ENCODE measurements around the gene SNX11. TPM values are rescaled to one million over a fixed set of nuclear protein-coding genes. Genes with fewer than 3 reads are reported as not detected.

SNX11 gene
- total RNA-seq, 6 donors from 2014 or later = 19.5 to 27.2 (median 23.7) TPM

DNA sequence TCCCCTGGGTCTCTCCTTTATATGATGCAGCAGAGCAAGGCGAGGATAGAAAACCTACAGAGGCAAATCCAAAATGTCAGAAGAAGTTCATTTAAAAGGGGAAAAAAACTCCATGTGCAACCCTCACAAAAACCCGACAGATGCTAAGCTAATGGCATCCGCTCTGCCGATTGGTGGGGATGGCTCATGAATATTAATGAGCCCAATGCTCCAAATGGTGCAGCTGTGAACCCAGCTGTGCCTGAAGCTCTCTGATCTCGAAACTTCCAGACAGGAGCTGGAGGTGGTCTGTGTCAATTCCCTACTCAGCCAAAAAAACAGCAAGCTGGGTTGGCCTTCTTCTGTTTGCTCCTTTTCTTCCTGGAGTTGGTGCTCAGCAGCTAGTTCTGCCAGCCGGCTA is 15.5 kb downstream of the SNX11 start:
- no peak for TF ChIP-seq POLR2A (IDR thresholded peaks at IDR 0.05)
- no peak for TF ChIP-seq POLR2AphosphoS5 (IDR thresholded peaks at IDR 0.05)
- no peak for TF ChIP-seq EP300 (IDR thresholded peaks at IDR 0.05)
- TF ChIP-seq, protein P1, sequence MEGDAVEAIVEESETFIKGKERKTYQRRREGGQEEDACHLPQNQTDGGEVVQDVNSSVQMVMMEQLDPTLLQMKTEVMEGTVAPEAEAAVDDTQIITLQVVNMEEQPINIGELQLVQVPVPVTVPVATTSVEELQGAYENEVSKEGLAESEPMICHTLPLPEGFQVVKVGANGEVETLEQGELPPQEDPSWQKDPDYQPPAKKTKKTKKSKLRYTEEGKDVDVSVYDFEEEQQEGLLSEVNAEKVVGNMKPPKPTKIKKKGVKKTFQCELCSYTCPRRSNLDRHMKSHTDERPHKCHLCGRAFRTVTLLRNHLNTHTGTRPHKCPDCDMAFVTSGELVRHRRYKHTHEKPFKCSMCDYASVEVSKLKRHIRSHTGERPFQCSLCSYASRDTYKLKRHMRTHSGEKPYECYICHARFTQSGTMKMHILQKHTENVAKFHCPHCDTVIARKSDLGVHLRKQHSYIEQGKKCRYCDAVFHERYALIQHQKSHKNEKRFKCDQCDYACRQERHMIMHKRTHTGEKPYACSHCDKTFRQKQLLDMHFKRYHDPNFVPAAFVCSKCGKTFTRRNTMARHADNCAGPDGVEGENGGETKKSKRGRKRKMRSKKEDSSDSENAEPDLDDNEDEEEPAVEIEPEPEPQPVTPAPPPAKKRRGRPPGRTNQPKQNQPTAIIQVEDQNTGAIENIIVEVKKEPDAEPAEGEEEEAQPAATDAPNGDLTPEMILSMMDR (IDR thresholded peaks at IDR 0.05) = no peak
- peaks cover 18 to 83% (median 48%) of the 10 kb centered on the region in 4 donors for H3K36me3 ChIP-seq
- H3K27ac ChIP-seq = no peak overlapping the region
- 86 to 89% methylated on average over 6 of the region's 6 CpGs for WGBS, 2 donors
- ATAC-seq (ENCODE audit: low FRiP score in 2 of 2) = no peak
- H3K4me1 ChIP-seq = no peaks in the 10 kb centered on the region
- no peaks in the 10 kb centered on the region for H3K27me3 ChIP-seq
- no peak for DNase-seq
- no peak overlapping the region for H3K4me3 ChIP-seq
- no peaks in the 10 kb centered on the region for H3K9me3 ChIP-seq

DNA sequence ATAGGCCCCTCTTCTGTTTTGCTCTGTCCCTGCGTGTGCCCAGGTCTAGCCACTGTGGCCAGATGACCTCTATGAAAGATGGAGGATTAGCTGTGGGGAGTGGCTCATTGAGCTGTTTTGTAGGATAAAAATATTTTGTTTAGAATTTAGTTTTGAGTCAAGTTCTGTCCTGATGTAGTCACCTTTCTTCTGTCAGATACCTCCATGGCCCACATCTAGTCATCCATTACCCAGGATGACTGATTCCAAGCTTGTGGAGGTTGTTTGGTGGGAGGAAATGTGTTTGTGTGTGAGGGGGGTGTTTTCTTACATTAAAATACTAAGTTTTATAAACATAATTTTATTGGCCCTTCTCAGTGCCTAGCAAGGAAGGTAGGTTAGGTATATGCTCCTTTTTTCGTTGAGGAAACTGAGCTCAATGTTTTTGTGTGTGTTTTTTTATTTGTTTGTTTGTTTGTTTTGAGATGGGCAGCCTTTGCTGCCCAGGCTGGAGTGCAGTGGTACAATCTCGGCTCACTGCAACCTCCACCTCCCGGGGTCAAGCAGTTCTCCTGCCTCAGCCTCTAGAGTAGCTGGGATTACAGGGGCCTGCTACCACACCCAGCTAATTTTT is 16.3 kb downstream of the SNX11 start:
- H3K9me3 ChIP-seq = no peaks in the 10 kb centered on the region
- H3K4me1 ChIP-seq = no peaks in the 10 kb centered on the region
- H3K4me3 ChIP-seq = no peak overlapping the region
- H3K27ac ChIP-seq = no peak overlapping the region
- no peaks in the 10 kb centered on the region for H3K27me3 ChIP-seq
- DNase-seq (no peak), ATAC-seq (ENCODE audit: low FRiP score in 2 of 2) (no peak)
- H3K36me3 ChIP-seq = peaks cover 17 to 75% (median 42%) of the 10 kb centered on the region in 4 donors
- TF ChIP-seq, protein P1 (IDR thresholded peaks at IDR 0.05) = no peak
- TF ChIP-seq EP300 (IDR thresholded peaks at IDR 0.05) (no peak), POLR2AphosphoS5 (IDR thresholded peaks at IDR 0.05) (no peak), POLR2A (IDR thresholded peaks at IDR 0.05) (no peak)
- 95 to 96% methylated on average over 4 of the region's 4 CpGs for WGBS, 2 donors

DNA sequence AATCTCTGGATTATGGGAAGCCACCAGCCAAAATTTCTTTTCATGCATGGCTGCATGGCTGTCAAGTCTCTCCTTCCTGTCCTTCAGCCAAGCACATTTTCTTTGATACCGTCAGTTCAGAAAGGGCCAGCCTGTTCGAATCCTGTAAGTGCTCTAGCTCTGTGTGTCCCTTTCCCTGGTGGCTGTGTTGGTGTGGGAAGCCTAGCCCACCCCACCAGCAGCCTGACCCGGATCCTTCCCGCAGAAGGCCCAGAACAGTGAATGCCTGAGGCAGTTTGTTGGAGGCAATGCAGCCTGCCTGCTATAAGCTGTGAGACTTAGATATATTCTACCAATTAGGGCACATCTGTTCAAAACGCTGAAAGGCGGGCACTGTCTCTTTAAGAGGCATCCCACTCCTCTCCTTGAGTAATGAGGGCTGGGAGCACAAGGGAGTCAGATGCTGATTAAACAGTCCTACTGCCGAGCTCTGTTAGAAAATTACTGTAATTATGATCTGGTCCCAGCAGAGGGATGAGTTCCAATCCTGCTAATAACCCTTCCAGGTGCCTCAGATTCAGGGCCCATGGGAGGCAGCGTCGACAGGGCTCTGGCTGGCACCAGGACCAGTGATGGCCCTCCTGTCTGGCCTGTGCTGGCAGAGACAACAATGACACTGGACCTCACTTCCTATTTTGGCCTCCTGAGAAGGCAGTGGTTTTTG is 18.4 kb downstream of the SNX11 start:
- no peak for ATAC-seq (ENCODE audit: low FRiP score in 2 of 2)
- Histone ChIP-seq H3K4me3 (no peak overlapping the region), H3K36me3 (peaks cover 13 to 58% (median 30%) of the 10 kb centered on the region in 4 donors), H3K4me1 (no peaks in the 10 kb centered on the region), H3K27ac (no peak overlapping the region), H3K27me3 (no peaks in the 10 kb centered on the region), H3K9me3 (no peaks in the 10 kb centered on the region)
- DNase-seq = peak in 1 of 2 donors; percentile 25
- no peak for TF ChIP-seq POLR2A (IDR thresholded peaks at IDR 0.05)
- no peak for TF ChIP-seq EP300 (IDR thresholded peaks at IDR 0.05)
- TF ChIP-seq, protein P1 (IDR thresholded peaks at IDR 0.05) = no peak
- no peak for TF ChIP-seq POLR2AphosphoS5 (IDR thresholded peaks at IDR 0.05)
- 73 to 79% methylated on average over 9 of the region's 9 CpGs for WGBS, 2 donors

DNA sequence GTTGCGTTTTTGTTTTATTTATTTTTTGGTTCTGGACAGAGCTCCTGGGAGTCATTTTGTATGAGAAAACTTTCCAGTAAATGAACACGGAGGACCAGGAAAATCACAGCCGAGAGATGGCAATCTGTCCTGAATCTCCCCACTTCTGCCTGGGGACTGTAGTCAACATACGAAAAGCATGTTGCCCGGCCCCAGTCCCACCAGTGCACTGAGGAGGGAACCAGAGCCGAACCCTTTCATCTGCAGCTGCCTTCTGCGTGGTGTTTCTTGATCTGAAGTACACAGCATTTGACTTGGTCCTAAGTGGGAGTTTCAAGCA is 18.9 kb downstream of the SNX11 start:
- Histone ChIP-seq H3K4me1 (no peaks in the 10 kb centered on the region), H3K27ac (no peak overlapping the region), H3K9me3 (no peaks in the 10 kb centered on the region), H3K4me3 (no peak overlapping the region), H3K27me3 (no peaks in the 10 kb centered on the region), H3K36me3 (peaks cover 13 to 53% (median 25%) of the 10 kb centered on the region in 4 donors)
- no peak for DNase-seq
- ATAC-seq (ENCODE audit: low FRiP score in 2 of 2) = no peak
- TF ChIP-seq POLR2A (IDR thresholded peaks at IDR 0.05) = no peak
- no peak for TF ChIP-seq POLR2AphosphoS5 (IDR thresholded peaks at IDR 0.05)
- WGBS, 2 donors = 81 to 85% methylated on average over 7 of the region's 7 CpGs

DNA sequence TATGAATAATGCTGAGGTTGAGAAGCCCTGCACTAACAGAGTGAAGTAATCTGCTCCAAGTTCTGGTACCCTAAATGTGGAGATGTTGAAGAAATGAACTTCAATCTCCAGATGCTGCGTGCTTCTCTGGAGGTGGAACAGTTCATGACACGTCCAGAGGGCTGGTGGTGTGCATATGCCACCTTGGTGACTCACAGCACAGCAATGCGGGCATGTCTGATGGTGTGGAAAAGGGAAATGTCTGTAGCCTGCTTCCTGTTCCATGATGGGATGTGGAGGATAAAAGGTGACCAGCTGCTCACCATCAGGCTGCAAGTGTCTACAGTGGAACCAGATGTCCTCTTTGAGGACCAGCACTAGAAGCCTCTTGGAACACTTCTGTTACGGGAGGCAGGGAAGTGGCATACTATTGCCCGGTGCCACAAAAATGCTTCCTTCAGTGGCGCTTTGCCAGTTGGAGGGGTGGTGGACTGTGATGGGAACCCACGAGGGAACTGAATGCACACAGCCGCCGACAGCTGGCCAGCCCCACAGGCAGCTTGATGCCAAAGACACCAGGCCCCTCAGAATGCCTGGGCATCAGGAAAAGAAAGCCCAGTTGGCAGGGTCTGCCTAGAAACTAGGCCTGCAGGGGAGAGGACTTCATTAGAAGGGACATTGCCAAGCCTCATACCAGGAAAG is 19.9 kb downstream of the SNX11 start:
- ATAC-seq (ENCODE audit: low FRiP score in 2 of 2) (peak in 1 of 2 donors; percentile 52), DNase-seq (peak in 1 of 2 donors; percentile 33)
- H3K4me1 ChIP-seq = no peaks in the 10 kb centered on the region
- no peaks in the 10 kb centered on the region for H3K27me3 ChIP-seq
- peaks cover 2 to 43% (median 15%) of the 10 kb centered on the region in 4 donors for H3K36me3 ChIP-seq
- 72 to 83% methylated on average over 8 to 9 of the region's 9 CpGs for WGBS, 2 donors
- H3K4me3 ChIP-seq = no peak overlapping the region
- no peak overlapping the region for H3K27ac ChIP-seq
- TF ChIP-seq POLR2A (IDR thresholded peaks at IDR 0.05) (no peak), EP300 (IDR thresholded peaks at IDR 0.05) (no peak), POLR2AphosphoS5 (IDR thresholded peaks at IDR 0.05) (no peak)
- TF ChIP-seq, protein P1 (IDR thresholded peaks at IDR 0.05) = no peak
- no peaks in the 10 kb centered on the region for H3K9me3 ChIP-seq
